ENCODE data around the gene USP12.
A peak's percentile ranks its signal among the peaks of the same experiment; 100 is the strongest.

Gene USP12

GRCh38 chr13:27065582-27065981 lies 106.0 kb downstream of the USP12 start:
- DNase-seq, result no peak

- no peak for DNase-seq
These were observed 107.2 kb downstream of the USP12 start for GRCh38 chr13:27064252-27064995.

- DNase-seq, result no peak
These were observed 113.8 kb downstream of the USP12 start for GRCh38 chr13:27057817-27058216.

- no peak for DNase-seq
These were observed 116.1 kb downstream of the USP12 start for GRCh38 chr13:27055526-27055925.

DNA sequence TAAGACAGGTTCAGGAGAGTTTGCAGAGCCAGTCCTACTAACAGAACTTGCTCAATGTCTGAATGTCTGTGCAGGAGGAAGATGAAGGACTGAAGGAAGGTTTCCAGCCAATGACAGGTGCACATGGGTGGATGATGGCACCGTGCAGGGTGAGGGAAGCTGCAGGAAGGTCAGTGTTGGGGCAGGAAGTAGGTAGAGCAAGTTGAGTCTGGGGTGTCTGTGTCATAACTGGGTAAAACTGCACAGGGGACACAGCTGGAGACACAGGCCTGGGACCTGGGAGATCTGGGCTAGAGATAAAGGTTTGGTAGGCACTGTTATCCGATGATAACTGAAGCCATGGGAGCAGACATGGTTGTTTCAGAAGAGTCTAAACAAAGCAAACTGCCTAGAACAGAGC lies 116.9 kb downstream of the USP12 start:
- no peak for DNase-seq

GRCh38 chr13:27053902-27054595 lies 117.6 kb downstream of the USP12 start:
- DNase-seq, result no peak

GRCh38 chr13:27053210-27053884 lies 118.3 kb downstream of the USP12 start:
- no peak for DNase-seq

GRCh38 chr13:27052551-27053208 lies 118.9 kb downstream of the USP12 start:
- DNase-seq, result no peak

GRCh38 chr13:27047081-27047480 lies 124.5 kb downstream of the USP12 start:
- DNase-seq, result no peak

DNA sequence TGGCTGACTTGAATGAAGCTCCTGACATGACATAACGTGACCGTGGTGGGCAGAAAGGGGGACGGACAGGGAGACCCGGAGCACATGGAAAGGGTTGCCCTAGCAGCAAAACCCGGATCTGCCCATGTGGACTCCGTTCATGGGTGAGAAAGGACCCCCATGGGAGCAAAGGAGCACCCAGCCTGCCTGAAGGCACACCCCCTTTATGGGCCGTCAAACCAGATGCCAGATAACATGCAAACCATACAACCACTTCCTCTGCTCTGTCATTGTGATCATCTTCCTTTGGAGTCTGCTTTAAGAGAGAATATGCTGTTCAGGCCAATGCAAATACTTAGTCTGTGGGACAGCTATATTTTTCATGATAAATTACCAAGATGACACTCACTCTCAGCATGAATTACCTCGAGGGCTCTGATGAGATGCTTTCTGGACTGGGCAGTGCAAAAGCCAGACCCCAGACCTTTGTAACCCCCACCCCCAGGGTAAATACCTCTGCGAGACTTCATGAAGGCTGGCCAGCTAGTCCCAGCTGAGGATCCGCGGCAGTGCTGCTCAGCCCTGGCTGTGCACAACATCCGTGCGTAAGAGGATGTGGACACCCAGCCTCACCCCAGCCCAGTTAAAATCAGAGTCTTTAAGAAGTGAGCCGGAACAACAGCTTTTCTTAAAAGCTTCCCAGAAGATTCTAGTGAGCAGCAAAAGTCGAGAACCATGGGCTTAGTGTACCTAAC lies 126.6 kb downstream of the USP12 start:
- DNase-seq, result no peak

DNA sequence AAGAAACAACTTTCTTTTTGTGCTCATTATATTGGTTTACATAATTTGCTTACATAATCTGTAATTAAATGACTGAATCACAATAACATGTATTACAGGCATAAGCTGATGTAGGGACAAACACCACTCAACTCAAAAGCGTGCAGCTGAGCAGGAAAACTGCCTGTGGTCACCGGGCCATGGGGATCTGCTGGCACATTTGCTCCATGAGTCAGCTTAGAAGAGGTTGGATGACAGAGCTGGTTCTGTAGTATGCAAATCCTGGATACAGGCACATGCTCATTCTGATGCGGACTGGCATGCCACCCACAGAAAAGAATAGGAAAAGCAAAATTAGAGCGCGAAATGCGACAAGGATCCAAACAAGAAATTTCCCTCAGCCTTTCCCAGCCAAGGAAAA lies 128.6 kb downstream of the USP12 start:
- peak; percentile 11 to 44 for DNase-seq

DNA sequence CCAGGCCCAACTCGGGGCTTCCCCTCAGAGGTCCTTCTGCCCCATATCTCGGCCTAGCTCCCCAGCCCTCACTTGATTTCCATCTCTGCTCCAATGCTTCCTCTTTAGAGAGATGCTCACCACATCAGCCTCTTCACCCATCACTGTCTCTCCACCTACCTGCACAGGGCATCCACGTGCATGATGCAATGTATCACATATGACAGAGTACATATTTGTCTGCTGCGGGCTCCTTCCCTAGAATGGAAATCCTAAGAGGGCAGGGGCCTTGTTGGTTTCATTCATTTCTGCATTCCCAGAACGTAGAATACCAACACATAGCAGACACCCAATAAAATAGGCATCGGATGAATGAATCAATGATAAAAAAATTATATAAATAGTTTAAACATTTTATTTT lies 130.3 kb downstream of the USP12 start:
- no peak for DNase-seq

- DNase-seq, result no peak
These were observed 130.8 kb downstream of the USP12 start for GRCh38 chr13:27040826-27041108.

GRCh38 chr13:27039171-27039701 lies 132.4 kb downstream of the USP12 start:
- DNase-seq, result no peak

- no peak for DNase-seq
These were observed 133.3 kb downstream of the USP12 start for GRCh38 chr13:27038323-27038722.

DNA sequence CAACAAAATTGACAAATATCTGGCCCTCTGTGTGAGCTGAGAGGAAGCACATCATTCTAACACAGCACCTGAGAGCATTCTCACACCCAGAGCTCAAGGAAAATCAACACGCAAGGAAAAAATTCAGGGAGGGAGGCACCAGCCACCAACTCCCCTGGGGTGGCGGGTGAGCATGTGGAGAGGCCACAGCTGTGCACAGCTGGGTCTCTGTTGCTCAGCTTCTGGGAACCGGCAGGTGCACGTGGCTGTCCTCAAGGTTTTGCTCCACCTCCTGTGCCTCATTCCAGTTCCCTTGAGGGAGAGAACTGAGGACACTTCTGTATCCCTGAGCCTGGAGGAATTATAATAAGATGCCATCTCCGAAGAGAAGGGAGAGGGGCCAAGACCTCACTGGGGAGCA lies 134.0 kb downstream of the USP12 start:
- no peak for DNase-seq

DNA sequence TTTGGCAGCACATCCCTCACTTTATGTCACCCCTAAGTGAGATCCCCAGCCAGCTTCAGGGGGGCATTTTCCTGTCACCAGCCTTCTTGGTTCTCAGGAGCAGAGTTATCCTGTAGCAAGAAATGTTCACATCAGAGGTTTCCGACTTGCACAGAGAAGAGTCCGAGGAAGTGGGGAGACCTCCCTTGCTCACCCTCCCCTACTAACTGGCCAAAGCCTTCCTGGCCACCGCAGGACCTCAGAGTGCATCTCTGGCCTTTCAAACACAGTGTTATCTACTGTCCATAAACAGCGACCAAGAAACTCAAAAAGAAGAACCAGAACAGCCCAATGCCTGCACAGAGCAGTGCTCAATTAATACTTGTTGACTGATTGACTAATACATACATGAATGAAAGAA lies 134.4 kb downstream of the USP12 start:
- no peak for DNase-seq

- DNase-seq, result no peak
These were observed 135.2 kb downstream of the USP12 start for GRCh38 chr13:27036236-27036981.

DNA sequence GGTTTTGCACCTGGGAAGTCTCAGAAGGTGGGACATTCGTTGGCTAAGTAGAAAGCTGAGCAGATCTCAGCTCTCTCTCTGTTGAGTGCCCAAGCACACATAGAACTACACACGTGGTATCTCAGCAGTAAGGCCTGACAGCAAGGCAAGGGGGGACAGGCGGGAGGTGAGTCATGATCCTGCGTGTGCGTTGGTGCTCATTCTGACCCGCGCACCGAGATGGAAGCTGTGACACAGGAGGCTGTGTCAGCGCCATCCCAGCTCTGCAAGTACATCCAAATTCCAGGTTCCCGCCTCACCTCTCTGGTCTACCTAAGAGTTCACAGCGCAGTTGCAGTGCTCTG lies 135.7 kb downstream of the USP12 start:
- no peak for DNase-seq

DNA sequence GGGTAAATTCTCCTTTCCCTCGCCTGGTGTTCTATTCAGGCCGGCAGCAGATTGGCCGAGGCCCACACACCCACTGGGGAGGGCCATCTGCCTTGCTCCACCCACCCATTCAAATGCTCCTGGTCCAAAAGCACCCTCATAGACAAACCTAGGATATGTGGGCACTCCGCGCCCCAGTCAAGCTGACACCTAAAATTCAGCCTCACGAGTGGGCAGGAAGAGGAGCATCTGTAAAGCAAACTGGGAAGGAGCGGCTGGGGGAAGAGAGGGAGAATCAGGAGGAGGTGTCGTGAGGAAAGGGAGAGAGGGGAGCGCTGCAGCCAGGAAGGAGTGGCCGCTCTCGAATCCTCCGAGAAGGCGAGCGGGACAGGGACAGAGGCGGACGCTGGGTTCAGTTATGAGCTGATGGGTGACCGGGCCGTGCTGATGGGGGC lies 136.9 kb downstream of the USP12 start:
- no peak for DNase-seq

DNA sequence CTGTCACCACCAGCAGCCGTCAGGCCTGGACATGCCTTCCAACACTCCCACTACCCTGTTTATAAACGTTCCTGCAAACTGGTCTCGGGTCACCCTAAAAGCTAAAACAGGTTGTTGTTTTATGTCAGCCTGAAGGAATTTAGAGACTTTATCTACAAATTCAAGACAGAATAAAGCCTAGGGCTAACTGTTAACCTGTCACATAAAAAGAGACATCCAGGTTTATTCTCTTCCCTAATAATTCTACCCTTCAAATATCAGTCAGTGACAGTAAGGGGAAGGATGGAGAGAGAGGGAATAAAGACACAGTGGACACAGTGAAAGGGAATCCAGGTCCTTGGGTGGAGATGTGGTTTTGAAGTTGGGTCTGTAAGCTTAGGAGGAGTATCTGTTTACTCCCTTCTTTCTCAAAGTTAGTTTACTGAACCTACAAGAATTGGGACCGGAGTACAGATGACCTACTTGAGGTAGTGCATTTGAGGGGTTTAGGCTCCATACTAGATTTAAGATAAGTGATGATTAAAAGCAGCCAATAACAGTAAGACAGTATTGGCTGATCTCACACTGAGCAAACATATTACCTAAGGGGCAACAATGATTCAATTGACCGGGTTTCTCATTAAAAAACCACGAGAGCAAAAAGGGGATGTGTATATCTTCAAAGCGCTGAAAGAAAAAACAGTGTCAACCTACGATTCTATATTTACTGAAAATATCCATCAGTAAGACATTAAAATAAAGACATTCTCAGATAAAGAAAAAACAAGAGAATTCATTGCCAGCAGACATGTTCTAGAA lies 142.7 kb downstream of the USP12 start:
- no peak for DNase-seq

All from SHP77 (cell line).